DND-41 (cell line): ENCODE measurements around the gene EPN3.

Experiments
- CTCF ChIP-seq: IDR thresholded peaks from 2 replicates; pipeline ENCODE4 v1.5.1; 2012; ENCODE audit warnings: borderline replicate concordance, low read length, moderate library complexity, mild to moderate bottlenecking; ENCODE audit not compliant: poor library complexity, severe bottlenecking; ENCODE audit errors: extremely low read depth
- EZH2 ChIP-seq: IDR thresholded peaks from 3 replicates; pipeline ENCODE4 v1.6.1; 2012; ENCODE audit warnings: borderline replicate concordance, low read depth, mild to moderate bottlenecking, moderate library complexity, low read length, inconsistent platforms; ENCODE audit not compliant: severe bottlenecking

GRCh38 chr17:50549969-50550368, 17.4 kb downstream of the EPN3 start:
- TF ChIP-seq CTCF, result no peak
- TF ChIP-seq EZH2, result no peak
